Thyroid gland (tissue), 4 donors: ENCODE data around the gene FURIN.

Experiments
- POLR2A ChIP-seq, 2 donors: fragments of 450-650 bp; IDR thresholded peaks; one replicate each; pipeline ENCODE4 v1.6.1; 2017; ENCODE audit warnings: antibody characterized with exemption in 2 of 2, mild to moderate bottlenecking in 2 of 2, moderate library complexity in 1 of 2
- TF ChIP-seq, protein P1 (sequence below), 6 experiments: fragments of 200-600 bp in 3 of 6; fragments of 450-650 bp in 3 of 6; sonication (generic) in 3 of 6; IDR thresholded peaks; one replicate each; pipeline ENCODE4 v1.5.1; 2016 to 2019; ENCODE audit warnings: antibody characterized with exemption in 6 of 6, mild to moderate bottlenecking in 2 of 6, inconsistent platforms in 1 of 6, moderate library complexity in 1 of 6

DNA sequence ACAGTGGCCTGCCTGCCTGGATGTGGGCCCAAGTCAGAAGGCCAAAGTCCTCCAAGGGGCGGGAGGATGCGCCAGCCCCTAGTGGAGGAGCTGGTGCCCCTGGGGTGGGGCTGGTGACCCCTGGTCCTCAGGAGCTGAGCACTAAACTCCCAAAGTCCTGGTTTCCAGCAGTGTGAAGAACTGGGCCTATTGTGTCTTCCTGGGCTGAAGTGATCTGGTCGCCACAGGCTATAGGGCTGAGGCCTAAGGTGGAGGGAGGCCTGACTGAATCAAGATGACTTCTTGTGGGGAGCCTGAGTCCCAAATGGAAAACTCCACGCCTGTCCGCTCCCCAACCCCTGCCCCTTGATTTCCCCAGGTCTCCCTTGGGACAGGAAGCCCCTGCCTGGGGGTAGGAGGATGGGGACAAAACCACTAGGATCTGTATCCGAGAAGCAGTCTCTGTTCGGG is 15.2 kb downstream of the FURIN start:
- TF ChIP-seq, protein P1, sequence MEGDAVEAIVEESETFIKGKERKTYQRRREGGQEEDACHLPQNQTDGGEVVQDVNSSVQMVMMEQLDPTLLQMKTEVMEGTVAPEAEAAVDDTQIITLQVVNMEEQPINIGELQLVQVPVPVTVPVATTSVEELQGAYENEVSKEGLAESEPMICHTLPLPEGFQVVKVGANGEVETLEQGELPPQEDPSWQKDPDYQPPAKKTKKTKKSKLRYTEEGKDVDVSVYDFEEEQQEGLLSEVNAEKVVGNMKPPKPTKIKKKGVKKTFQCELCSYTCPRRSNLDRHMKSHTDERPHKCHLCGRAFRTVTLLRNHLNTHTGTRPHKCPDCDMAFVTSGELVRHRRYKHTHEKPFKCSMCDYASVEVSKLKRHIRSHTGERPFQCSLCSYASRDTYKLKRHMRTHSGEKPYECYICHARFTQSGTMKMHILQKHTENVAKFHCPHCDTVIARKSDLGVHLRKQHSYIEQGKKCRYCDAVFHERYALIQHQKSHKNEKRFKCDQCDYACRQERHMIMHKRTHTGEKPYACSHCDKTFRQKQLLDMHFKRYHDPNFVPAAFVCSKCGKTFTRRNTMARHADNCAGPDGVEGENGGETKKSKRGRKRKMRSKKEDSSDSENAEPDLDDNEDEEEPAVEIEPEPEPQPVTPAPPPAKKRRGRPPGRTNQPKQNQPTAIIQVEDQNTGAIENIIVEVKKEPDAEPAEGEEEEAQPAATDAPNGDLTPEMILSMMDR (IDR thresholded peaks at IDR 0.05), result no peak
- no peak for TF ChIP-seq POLR2A (IDR thresholded peaks at IDR 0.05)
